Natural killer cell (primary cell): ENCODE measurements around the gene KCTD4. TPM values are rescaled to one million over a fixed set of nuclear protein-coding genes. Genes with fewer than 3 reads are reported as not detected.

Experiments used
- ATAC-seq, 3 donors: fragments of 150-1000 bp in 2 of 3; fragments of 200-7000 bp in 1 of 3; cut with Tn5 transposase; 1 replicate in 1 of 3; 2 replicates in 2 of 3; pipeline ENCODE4 v1.10.0; 2021; ENCODE audit warnings: mild to moderate bottlenecking in 2 of 3, moderate library complexity in 2 of 3
- DNase-seq, 2 donors: peaks; one replicate each; pipeline versions ENCODE4 v3.0.0 to v3.0.0-alpha.2; 2013 to 2021; ENCODE audit warnings: mixed read lengths in 1 of 2
- H3K27ac ChIP-seq: one replicate; pipeline ENCODE4 v1.5.1; 2013; ENCODE audit warnings: mild to moderate bottlenecking, low read length
- H3K27me3 ChIP-seq: one replicate; pipeline ENCODE4 v1.6.1; 2013; ENCODE audit warnings: low read length; ENCODE audit not compliant: control insufficient read depth, insufficient read depth
- H3K36me3 ChIP-seq: one replicate; pipeline ENCODE4 v1.6.1; 2013; ENCODE audit warnings: low read length; ENCODE audit not compliant: control insufficient read depth, insufficient read depth
- H3K4me1 ChIP-seq: one replicate; pipeline ENCODE4 v1.6.1; 2013; ENCODE audit warnings: low read length; ENCODE audit not compliant: control insufficient read depth, insufficient read depth
- H3K4me3 ChIP-seq: one replicate; pipeline ENCODE4 v1.5.1; 2013; ENCODE audit warnings: low read length
- H3K9me3 ChIP-seq: one replicate; pipeline ENCODE4 v1.6.1; 2013; ENCODE audit warnings: low read length; ENCODE audit not compliant: control insufficient read depth, insufficient read depth
- H3K27ac Mint-ChIP-seq, 2 donors: one replicate each; pipeline ENCODE4 v1.8.0; 2022; ENCODE audit warnings: mild to moderate bottlenecking in 2 of 2, mixed read lengths in 2 of 2, moderate library complexity in 1 of 2
- H3K27me3 Mint-ChIP-seq, 2 donors: one replicate each; pipeline ENCODE4 v1.8.0; 2022; ENCODE audit warnings: low read depth in 2 of 2, mixed read lengths in 2 of 2
- H3K36me3 Mint-ChIP-seq: one replicate; pipeline ENCODE4 v1.8.0; 2022; ENCODE audit warnings: mixed read lengths
- H3K4me1 Mint-ChIP-seq, 2 donors: one replicate each; pipeline ENCODE4 v1.8.0; 2022; ENCODE audit warnings: mixed read lengths in 2 of 2
- H3K4me3 Mint-ChIP-seq: one replicate; pipeline ENCODE4 v1.8.0; 2022; ENCODE audit warnings: mild to moderate bottlenecking, moderate library complexity, mixed read lengths
- H3K9me3 Mint-ChIP-seq, 2 donors: one replicate each; pipeline ENCODE4 v1.8.0; 2022; ENCODE audit warnings: mixed read lengths in 2 of 2
- CTCF ChIP-seq: fragments of 200-600 bp; IDR thresholded peaks from one replicate; pipeline ENCODE4 v1.8.0; 2022; ENCODE audit warnings: antibody characterized with exemption
- WGBS: methylation state at CpG from one replicate; pipeline ENCODE4 v1.1.7; 2013; ENCODE audit warnings: missing lambda C conversion rate; ENCODE audit not compliant: insufficient coverage; 5-methylcytosine and 5-hydroxymethylcytosine counted together
- intact Hi-C: fragments of 100-400 bp; cut with micrococcal nuclease; formaldehyde crosslinking; loops from one replicate; pipeline ENCODE4 v1.14.2; 2022
- total RNA-seq, 4 donors: library from RNA; stranded (reverse); fragments of 120-200 nt in 1 of 4; gene quantifications; one replicate each; pipeline versions ENCODE4 v1.2.3 to v1.2.4, GENCODE V29; 2013 to 2022

KCTD4 gene
- total RNA-seq, 3 donors from 2014 or later (not counting 1 experiment from before 2014, with no cell fraction given), result not detected

- no peak for ATAC-seq
- no peaks in the 10 kb centered on the region for H3K9me3 Mint-ChIP-seq
- H3K36me3 ChIP-seq, result peaks cover under 1% of the 10 kb centered on the region
- H3K27me3 Mint-ChIP-seq, result no peaks in the 10 kb centered on the region
- H3K36me3 Mint-ChIP-seq, result peaks cover 2% of the 10 kb centered on the region
- H3K27ac Mint-ChIP-seq, result no peak overlapping the region
- no peak for TF ChIP-seq CTCF
- DNase-seq, result no peak
- H3K4me1 ChIP-seq, result no peaks in the 10 kb centered on the region
- 97% methylated on average over 9 of the region's 9 CpGs for WGBS
- no peak overlapping the region for H3K4me3 Mint-ChIP-seq
- no peak overlapping the region for H3K4me3 ChIP-seq
- H3K27me3 ChIP-seq, result no peaks in the 10 kb centered on the region
- H3K9me3 ChIP-seq, result no peaks in the 10 kb centered on the region
- H3K4me1 Mint-ChIP-seq, result peaks cover 8 to 13% of the 10 kb centered on the region in 2 donors
- intact Hi-C loops, result no loop called here
- H3K27ac ChIP-seq, result no peak overlapping the region
Measured at GRCh38 chr13:45215392-45216077, 14.7 kb upstream of the KCTD4 start.

DNA sequence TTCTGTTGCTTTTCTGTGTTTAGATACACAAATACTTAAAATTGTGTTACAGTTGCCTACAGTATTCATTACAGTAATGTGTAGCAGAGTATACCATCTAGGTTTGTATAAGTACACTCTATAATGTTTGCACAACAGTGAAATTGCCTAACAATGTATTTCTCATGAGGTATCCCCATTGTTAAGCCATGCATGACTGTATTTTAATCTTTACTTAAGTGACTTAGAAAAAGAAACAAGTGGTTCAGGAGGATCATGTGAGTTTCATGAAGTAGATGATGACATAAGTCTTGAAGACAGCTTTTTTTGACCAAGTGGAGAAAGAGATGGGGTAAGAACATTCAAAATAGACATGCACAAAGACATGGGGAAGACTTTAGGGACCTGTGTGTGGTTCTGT is 8.4 kb upstream of the KCTD4 start:
- Mint-ChIP-seq H3K9me3 (no peaks in the 10 kb centered on the region), H3K4me3 (no peak overlapping the region), H3K36me3 (peaks cover 7% of the 10 kb centered on the region), H3K27ac (no peak overlapping the region), H3K4me1 (peaks cover 0 to 12% of the 10 kb centered on the region in 2 donors), H3K27me3 (no peaks in the 10 kb centered on the region)
- Histone ChIP-seq H3K27ac (no peak overlapping the region), H3K4me1 (no peaks in the 10 kb centered on the region), H3K9me3 (no peaks in the 10 kb centered on the region), H3K27me3 (no peaks in the 10 kb centered on the region), H3K4me3 (no peak overlapping the region), H3K36me3 (peaks cover 21% of the 10 kb centered on the region)
- no peak for TF ChIP-seq CTCF
- ATAC-seq (no peak), DNase-seq (no peak)
- intact Hi-C loops, result no loop called here

DNA sequence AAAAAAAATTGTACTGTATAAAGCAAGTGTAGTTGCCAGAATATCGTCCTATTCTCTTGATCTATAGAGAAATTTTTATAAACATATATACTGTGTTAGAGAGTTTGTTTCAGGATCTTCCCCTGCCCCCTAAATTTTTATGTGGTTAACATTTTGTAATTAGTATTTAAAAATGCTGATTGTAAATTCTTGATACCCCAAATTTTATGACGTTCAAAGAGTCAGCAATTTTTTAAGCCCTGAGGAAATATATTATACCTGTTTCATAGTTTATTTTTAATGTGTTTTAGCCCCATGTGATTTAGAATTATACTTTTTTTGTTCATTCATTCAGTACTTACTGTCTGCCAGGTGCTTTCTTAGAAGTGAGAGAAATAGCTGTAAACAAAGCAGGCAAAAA is 7.3 kb upstream of the KCTD4 start:
- Mint-ChIP-seq H3K9me3 (no peaks in the 10 kb centered on the region), H3K36me3 (peaks cover 7% of the 10 kb centered on the region), H3K27ac (no peak overlapping the region), H3K27me3 (no peaks in the 10 kb centered on the region), H3K4me3 (no peak overlapping the region), H3K4me1 (peaks cover 0 to 12% of the 10 kb centered on the region in 2 donors)
- Histone ChIP-seq H3K4me3 (no peak overlapping the region), H3K36me3 (peaks cover 21% of the 10 kb centered on the region), H3K27ac (no peak overlapping the region), H3K9me3 (no peaks in the 10 kb centered on the region), H3K4me1 (no peaks in the 10 kb centered on the region), H3K27me3 (no peaks in the 10 kb centered on the region)
- no peak for TF ChIP-seq CTCF
- no peak for DNase-seq
- WGBS, result no CpG with 5 or more reads among the region's 2 CpGs
- no peak for ATAC-seq
- intact Hi-C loops, result no loop called here

DNA sequence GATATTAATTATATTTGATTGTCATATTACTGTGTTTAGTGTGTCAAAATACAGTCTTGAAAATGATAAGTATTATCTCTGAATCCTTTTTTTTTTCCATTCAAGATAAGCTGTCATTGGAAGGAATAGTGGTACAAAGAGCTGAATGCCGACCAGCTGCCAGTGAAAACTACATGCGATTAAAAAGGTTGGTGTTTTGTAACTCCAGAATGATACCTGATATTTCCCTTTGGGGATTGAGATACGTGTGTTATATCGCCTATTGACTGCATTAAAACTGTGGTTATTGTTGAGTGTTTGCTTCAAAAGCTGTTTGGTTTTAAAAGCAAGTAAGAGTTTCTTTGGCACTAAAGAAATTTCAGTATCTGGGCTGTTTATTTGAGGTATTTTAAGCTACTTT is 6.5 kb upstream of the KCTD4 start:
- DNase-seq (no peak), ATAC-seq (no peak)
- Mint-ChIP-seq H3K4me1 (peaks cover 0 to 12% of the 10 kb centered on the region in 2 donors), H3K27me3 (no peaks in the 10 kb centered on the region), H3K4me3 (no peak overlapping the region), H3K27ac (no peak overlapping the region), H3K36me3 (peaks cover 7% of the 10 kb centered on the region), H3K9me3 (no peaks in the 10 kb centered on the region)
- H3K27ac ChIP-seq, result no peak overlapping the region
- H3K4me3 ChIP-seq, result no peak overlapping the region
- intact Hi-C loops, result no loop called here
- no peaks in the 10 kb centered on the region for H3K9me3 ChIP-seq
- H3K36me3 ChIP-seq, result peaks cover 21% of the 10 kb centered on the region
- H3K27me3 ChIP-seq, result no peaks in the 10 kb centered on the region
- TF ChIP-seq CTCF, result no peak
- no peaks in the 10 kb centered on the region for H3K4me1 ChIP-seq
- 98% methylated on average over 4 of the region's 4 CpGs for WGBS
